ENCODE measurements around the gene FRMD4B.

DNA sequence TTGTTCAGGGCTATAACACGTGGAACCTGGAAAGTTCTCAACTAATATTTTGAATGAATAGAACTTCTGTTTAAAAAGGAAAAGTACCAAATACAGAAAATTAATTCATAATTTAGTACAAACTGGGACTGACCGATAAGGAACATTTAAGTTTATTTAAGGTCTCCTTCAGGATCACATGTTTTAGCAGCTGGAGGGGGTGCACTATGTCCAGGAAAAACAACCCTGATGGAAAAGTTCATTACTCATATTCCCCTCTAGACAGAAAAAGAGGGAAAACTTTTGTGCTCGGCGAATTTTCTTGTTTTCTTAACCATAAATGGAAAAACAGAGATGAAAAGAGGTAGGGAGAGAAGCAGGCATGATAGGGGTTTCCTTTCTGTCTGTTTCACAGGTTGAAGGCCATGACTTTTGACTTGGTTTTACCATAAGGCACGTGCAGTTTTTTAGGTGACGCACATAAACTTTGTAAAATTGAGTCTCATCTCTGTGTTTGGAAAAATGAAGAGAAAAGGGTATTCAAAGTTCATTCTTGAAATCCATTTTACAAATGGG lies 26.5 kb downstream of the FRMD4B start:
- no peak for TF ChIP-seq POLR2A (IDR thresholded peaks at IDR 0.05; ENCODE audit: low read depth, low read length)
- TF ChIP-seq, protein P1, sequence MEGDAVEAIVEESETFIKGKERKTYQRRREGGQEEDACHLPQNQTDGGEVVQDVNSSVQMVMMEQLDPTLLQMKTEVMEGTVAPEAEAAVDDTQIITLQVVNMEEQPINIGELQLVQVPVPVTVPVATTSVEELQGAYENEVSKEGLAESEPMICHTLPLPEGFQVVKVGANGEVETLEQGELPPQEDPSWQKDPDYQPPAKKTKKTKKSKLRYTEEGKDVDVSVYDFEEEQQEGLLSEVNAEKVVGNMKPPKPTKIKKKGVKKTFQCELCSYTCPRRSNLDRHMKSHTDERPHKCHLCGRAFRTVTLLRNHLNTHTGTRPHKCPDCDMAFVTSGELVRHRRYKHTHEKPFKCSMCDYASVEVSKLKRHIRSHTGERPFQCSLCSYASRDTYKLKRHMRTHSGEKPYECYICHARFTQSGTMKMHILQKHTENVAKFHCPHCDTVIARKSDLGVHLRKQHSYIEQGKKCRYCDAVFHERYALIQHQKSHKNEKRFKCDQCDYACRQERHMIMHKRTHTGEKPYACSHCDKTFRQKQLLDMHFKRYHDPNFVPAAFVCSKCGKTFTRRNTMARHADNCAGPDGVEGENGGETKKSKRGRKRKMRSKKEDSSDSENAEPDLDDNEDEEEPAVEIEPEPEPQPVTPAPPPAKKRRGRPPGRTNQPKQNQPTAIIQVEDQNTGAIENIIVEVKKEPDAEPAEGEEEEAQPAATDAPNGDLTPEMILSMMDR (IDR thresholded peaks at IDR 0.05; ENCODE audit: extremely low read depth in 1 of 2, insufficient read depth in 1 of 2, low read depth in 1 of 2, low read length in 2 of 2), result no peak
- TF ChIP-seq EZH2 (IDR thresholded peaks at IDR 0.05; ENCODE audit: borderline replicate concordance, low read depth, low read length, severe bottlenecking), result no peak
- TF ChIP-seq JUN (IDR thresholded peaks at IDR 0.05; ENCODE audit: borderline replicate concordance, insufficient read depth, insufficient read length, low read depth), result no peak
- TF ChIP-seq POLR2AphosphoS5 (IDR thresholded peaks at IDR 0.05; ENCODE audit: insufficient read depth, low read depth, low read length), result no peak
- TF ChIP-seq, protein P2, sequence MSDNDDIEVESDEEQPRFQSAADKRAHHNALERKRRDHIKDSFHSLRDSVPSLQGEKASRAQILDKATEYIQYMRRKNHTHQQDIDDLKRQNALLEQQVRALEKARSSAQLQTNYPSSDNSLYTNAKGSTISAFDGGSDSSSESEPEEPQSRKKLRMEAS (IDR thresholded peaks at IDR 0.05; ENCODE audit: insufficient read depth, insufficient read length), result no peak
- TF ChIP-seq MYC (IDR thresholded peaks at IDR 0.05; ENCODE audit: low read depth, low read length), result no peak
- no peak for TF ChIP-seq FOS (IDR thresholded peaks at IDR 0.05; ENCODE audit: borderline replicate concordance, insufficient read depth, low read length)

Data from endothelial cell of umbilical vein (primary cell).